Measurements from ENCODE around the gene DBH. TPM values are rescaled to one million over a fixed set of nuclear protein-coding genes. Genes with fewer than 3 reads are reported as not detected.
A peak's percentile ranks its signal among the peaks of the same experiment; 100 is the strongest.

The DBH gene
- total and polyA plus RNA-seq, 3 donors from 2014 or later: 0.06 TPM; not detected in 2

- TF ChIP-seq CTCF (IDR thresholded peaks at IDR 0.05): no peak
- no peak for TF ChIP-seq POLR2A (IDR thresholded peaks at IDR 0.05)
- Histone ChIP-seq H3K9me3 (no peaks in the 10 kb centered on the region), H3K27ac (peak overlapping the region in 1 of 2 donors; percentile 24), H3K4me1 (peaks cover 17% of the 10 kb centered on the region), H3K4me3 (peak overlapping the region in 1 of 2 donors; percentile 54), H3K27me3 (no peaks in the 10 kb centered on the region), H3K36me3 (ENCODE audit: low read depth, missing control alignments) (no peaks in the 10 kb centered on the region)
- intact Hi-C loops (cut with DNase I; ENCODE audit: low total_unique reads): no loop called here
- DNase-seq: no peak
- 31 to 39% methylated on average over 11 to 34 of the region's 39 CpGs for WGBS, 2 donors
Measured at GRCh38 chr9:133701981-133702797, 66.0 kb downstream of the DBH start.

GRCh38 chr9:133702798-133703590 is 66.8 kb downstream of the DBH start:
- Histone ChIP-seq H3K27ac (peak overlapping the region; percentile 24), H3K4me1 (peaks cover 17% of the 10 kb centered on the region), H3K4me3 (peak overlapping the region in 1 of 2 donors; percentile 54), H3K36me3 (ENCODE audit: low read depth, missing control alignments) (no peaks in the 10 kb centered on the region), H3K27me3 (no peaks in the 10 kb centered on the region), H3K9me3 (no peaks in the 10 kb centered on the region)
- DNase-seq: no peak
- intact Hi-C loops (cut with DNase I; ENCODE audit: low total_unique reads): no loop called here
- TF ChIP-seq POLR2A (IDR thresholded peaks at IDR 0.05): no peak
- TF ChIP-seq CTCF (IDR thresholded peaks at IDR 0.05): no peak
- 38 to 42% methylated on average over 6 to 36 of the region's 39 CpGs for WGBS, 2 donors

GRCh38 chr9:133703591-133704399 is 67.6 kb downstream of the DBH start:
- H3K4me3 ChIP-seq: no peak overlapping the region
- no peaks in the 10 kb centered on the region for H3K36me3 ChIP-seq (ENCODE audit: low read depth, missing control alignments)
- H3K27ac ChIP-seq: no peak overlapping the region
- 85 to 95% methylated on average over 6 to 21 of the region's 21 CpGs for WGBS, 2 donors
- no peaks in the 10 kb centered on the region for H3K27me3 ChIP-seq
- no peaks in the 10 kb centered on the region for H3K9me3 ChIP-seq
- TF ChIP-seq CTCF (IDR thresholded peaks at IDR 0.05): no peak
- TF ChIP-seq POLR2A (IDR thresholded peaks at IDR 0.05): no peak
- H3K4me1 ChIP-seq: peaks cover 17% of the 10 kb centered on the region
- intact Hi-C loops (cut with DNase I; ENCODE audit: low total_unique reads): no loop called here
- no peak for DNase-seq

- Histone ChIP-seq H3K36me3 (ENCODE audit: low read depth, missing control alignments) (no peaks in the 10 kb centered on the region), H3K27ac (no peak overlapping the region), H3K9me3 (no peaks in the 10 kb centered on the region), H3K27me3 (no peaks in the 10 kb centered on the region), H3K4me1 (peaks cover 17% of the 10 kb centered on the region), H3K4me3 (no peak overlapping the region)
- 84 to 90% methylated on average over 23 of the region's 23 CpGs for WGBS, 2 donors
- intact Hi-C loops (cut with DNase I; ENCODE audit: low total_unique reads): no loop called here
- DNase-seq: no peak
- TF ChIP-seq CTCF (IDR thresholded peaks at IDR 0.05) (no peak), POLR2A (IDR thresholded peaks at IDR 0.05) (no peak)
Measured at GRCh38 chr9:133704711-133705181, 68.6 kb downstream of the DBH start.
